GM21619 (cell line): ENCODE results near the gene LSP1.
"Not testable (repeated sequence)": the region's sequence is repeated elsewhere in the genome, so short reads cannot be mapped to it uniquely, and the experiment has no call there.

Experiments used
- ATAC-seq: cut with Tn5 transposase; IDR thresholded peaks from one replicate; pipeline ENCODE4 v1.9.1; 2021; ENCODE audit not compliant: unreplicated experiment

The LSP1 gene

DNA sequence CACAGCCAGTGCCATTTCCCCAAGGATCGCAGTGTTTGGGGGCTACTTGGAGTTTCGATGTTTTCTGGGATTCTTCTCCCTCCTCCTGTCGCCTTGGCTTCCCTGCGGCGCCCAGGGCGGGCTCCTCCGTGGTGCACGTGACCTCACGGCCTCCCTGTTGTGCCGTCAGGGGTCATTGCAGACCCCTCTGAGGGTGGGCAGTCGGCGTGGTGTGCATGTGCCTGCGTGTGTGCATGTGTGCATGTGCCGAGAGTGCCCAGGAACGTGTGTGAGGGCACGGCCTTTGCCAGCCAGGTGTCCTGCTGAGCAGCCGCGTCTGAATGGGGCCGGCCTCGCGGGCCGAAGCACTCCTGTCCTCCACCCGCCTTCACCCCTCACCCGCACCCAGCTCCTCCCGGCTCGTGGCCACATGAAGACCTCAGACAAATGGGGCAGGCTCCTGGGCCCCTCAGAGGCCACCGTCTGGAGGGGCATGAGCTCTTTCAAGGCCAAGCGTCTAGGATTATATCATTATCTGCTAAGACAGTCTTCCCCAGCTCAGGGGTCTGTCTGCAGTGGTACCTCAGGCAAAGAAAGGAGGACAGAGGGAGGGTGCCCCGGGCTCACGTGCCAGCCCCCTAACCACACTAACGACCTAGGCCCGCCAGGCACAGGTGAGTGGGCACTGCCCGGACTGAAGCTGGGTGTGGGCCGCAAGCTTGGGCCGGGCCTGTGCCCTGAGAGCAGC lies 84.9 kb downstream of the LSP1 start:
- no peak for ATAC-seq

GRCh38 chr11:1938343-1939005 lies 85.6 kb downstream of the LSP1 start:
- no peak for ATAC-seq

GRCh38 chr11:1939006-1939625 lies 86.2 kb downstream of the LSP1 start:
- no peak for ATAC-seq

GRCh38 chr11:1939788-1940187 lies 86.9 kb downstream of the LSP1 start:
- ATAC-seq = not testable (repeated sequence)
